Progenitor cell of endocrine pancreas (in vitro differentiated cells): ENCODE results near the gene PCYOX1L. TPM values are rescaled to one million over a fixed set of nuclear protein-coding genes. Genes with fewer than 3 reads are reported as not detected.
A peak's percentile ranks its signal among the peaks of the same experiment; 100 is the strongest.

Experiments
- DNase-seq: peaks from one replicate; pipeline ENCODE4 v3.0.0; 2021; ENCODE audit warnings: low spot score; ENCODE audit not compliant: unreplicated experiment
- H3K27ac Mint-ChIP-seq: 2 replicates; pipeline ENCODE4 v1.8.0; 2021; ENCODE audit warnings: mild to moderate bottlenecking, moderate library complexity, mixed read lengths
- H3K27me3 Mint-ChIP-seq: 2 replicates; pipeline ENCODE4 v1.8.0; 2021; ENCODE audit warnings: mixed read lengths
- H3K36me3 Mint-ChIP-seq: 2 replicates; pipeline ENCODE4 v1.8.0; 2022; ENCODE audit warnings: mixed read lengths; ENCODE audit not compliant: insufficient read depth
- H3K4me1 Mint-ChIP-seq: 2 replicates; pipeline ENCODE4 v1.8.0; 2021; ENCODE audit warnings: low read depth, mixed read lengths
- H3K4me3 Mint-ChIP-seq: 2 replicates; pipeline ENCODE4 v1.8.0; 2021; ENCODE audit warnings: low read depth, mild to moderate bottlenecking, moderate library complexity, mixed read lengths
- H3K9me3 Mint-ChIP-seq: 2 replicates; pipeline ENCODE4 v1.8.0; 2021; ENCODE audit warnings: low read depth, mixed read lengths
- CTCF ChIP-seq: fragments of 200-600 bp; sonication (generic); IDR thresholded peaks from one replicate; pipeline ENCODE4 v1.5.0; 2021; ENCODE audit warnings: antibody characterized with exemption, mild to moderate bottlenecking; ENCODE audit not compliant: unreplicated experiment
- total RNA-seq: library from RNA; stranded (reverse); gene quantifications from 2 replicates; pipeline ENCODE4 v1.2.1, GENCODE V29; 2021

The PCYOX1L gene
- total RNA-seq, 1 donor from 2014 or later: 20.6 TPM

GRCh38 chr5:149337736-149338135 is 20.1 kb upstream of the PCYOX1L start:
- H3K36me3 Mint-ChIP-seq: no peaks in the 10 kb centered on the region
- H3K27ac Mint-ChIP-seq: no peak overlapping the region
- H3K4me3 Mint-ChIP-seq: no peak overlapping the region
- no peaks in the 10 kb centered on the region for H3K9me3 Mint-ChIP-seq
- no peaks in the 10 kb centered on the region for H3K27me3 Mint-ChIP-seq
- no peak for DNase-seq
- TF ChIP-seq CTCF: no peak
- H3K4me1 Mint-ChIP-seq: peaks cover 4% of the 10 kb centered on the region

- no peak overlapping the region for H3K27ac Mint-ChIP-seq
- H3K27me3 Mint-ChIP-seq: no peaks in the 10 kb centered on the region
Measured at GRCh38 chr5:149338364-149338763, 19.5 kb upstream of the PCYOX1L start.

GRCh38 chr5:149340920-149341319 is 16.9 kb upstream of the PCYOX1L start:
- no peak for TF ChIP-seq CTCF
- Mint-ChIP-seq H3K4me3 (no peak overlapping the region), H3K27ac (no peak overlapping the region), H3K9me3 (no peaks in the 10 kb centered on the region), H3K36me3 (no peaks in the 10 kb centered on the region), H3K27me3 (no peaks in the 10 kb centered on the region), H3K4me1 (peaks cover 10% of the 10 kb centered on the region)
- no peak for DNase-seq

More at GRCh38 chr5:149338364-149338763, 19.5 kb upstream of the PCYOX1L start:
- no peak for TF ChIP-seq CTCF
- Mint-ChIP-seq H3K4me1 (peaks cover 4% of the 10 kb centered on the region), H3K9me3 (no peaks in the 10 kb centered on the region), H3K36me3 (no peaks in the 10 kb centered on the region), H3K4me3 (no peak overlapping the region)
- DNase-seq: no peak

- no peak overlapping the region for H3K4me3 Mint-ChIP-seq
- peaks cover 11% of the 10 kb centered on the region for H3K4me1 Mint-ChIP-seq
- peak overlapping the region; percentile 8 for H3K27ac Mint-ChIP-seq
Measured at GRCh38 chr5:149341876-149342275, 16.0 kb upstream of the PCYOX1L start.

GRCh38 chr5:149344151-149344550 is 13.7 kb upstream of the PCYOX1L start:
- Mint-ChIP-seq H3K4me1 (peaks cover 15% of the 10 kb centered on the region), H3K27ac (no peak overlapping the region)

More at GRCh38 chr5:149341876-149342275, 16.0 kb upstream of the PCYOX1L start:
- Mint-ChIP-seq H3K27me3 (no peaks in the 10 kb centered on the region), H3K36me3 (no peaks in the 10 kb centered on the region), H3K9me3 (no peaks in the 10 kb centered on the region)
- DNase-seq: no peak
- no peak for TF ChIP-seq CTCF

More at GRCh38 chr5:149344151-149344550, 13.7 kb upstream of the PCYOX1L start:
- H3K4me3 Mint-ChIP-seq: peak overlapping the region; percentile 95
- TF ChIP-seq CTCF: no peak
- no peaks in the 10 kb centered on the region for H3K9me3 Mint-ChIP-seq
- no peaks in the 10 kb centered on the region for H3K27me3 Mint-ChIP-seq
- H3K36me3 Mint-ChIP-seq: peaks cover 5% of the 10 kb centered on the region
- no peak for DNase-seq
